ENCODE measurements around the gene SFMBT1. TPM values are rescaled to one million over a fixed set of nuclear protein-coding genes. Genes with fewer than 3 reads are reported as not detected.

SFMBT1 gene
- polyA plus RNA-seq, 3 donors: 0.61 to 2.7 (median 0.91) TPM

DNA sequence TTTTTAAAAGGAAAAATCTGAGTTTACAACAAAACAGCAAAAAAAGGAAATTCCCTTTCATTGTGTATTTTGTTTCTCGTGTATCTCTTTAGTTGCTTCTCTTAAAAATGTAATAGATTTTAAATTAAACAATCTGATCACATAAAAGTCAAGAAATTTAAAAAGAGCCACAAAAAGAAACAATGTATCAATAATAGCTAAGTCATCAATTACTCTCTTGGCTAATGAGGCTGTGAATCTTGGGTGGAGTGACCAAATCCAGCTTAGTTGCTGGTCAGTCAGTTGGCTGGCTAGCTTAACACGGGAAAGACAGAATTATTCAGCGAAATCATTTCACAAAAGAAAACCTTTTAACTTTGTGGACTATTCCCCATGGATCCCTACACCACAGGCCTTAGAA is 3.2 kb downstream of the SFMBT1 start:
- no peak overlapping the region for H3K4me2 ChIP-seq (replicated peaks; ENCODE audit: extremely low read depth, low read length, poor library complexity, severe bottlenecking)
- H3K27ac ChIP-seq (ENCODE audit: low read depth in 1 of 2, low read length in 2 of 2): no peak overlapping the region
- DNase-seq: no peak
- H3K27me3 Mint-ChIP-seq (ENCODE audit: low read depth in 3 of 3): peaks cover 20 to 38% (median 29%) of the 10 kb centered on the region in 3 donors
- WGBS (ENCODE audit: insufficient coverage): 90% methylated on average over 2 of the region's 3 CpGs
- no peak overlapping the region for H3K27ac Mint-ChIP-seq
- H3K9me3 ChIP-seq (replicated peaks in 1 of 2; ENCODE audit: control insufficient read depth in 1 of 2, insufficient read depth in 1 of 2, low read length in 2 of 2): no peaks in the 10 kb centered on the region
- H3K27me3 ChIP-seq (ENCODE audit: control insufficient read depth in 2 of 2, insufficient read depth in 2 of 2, low read length in 2 of 2): peaks cover 9 to 33% of the 10 kb centered on the region in 2 donors
- no peak overlapping the region for H3K4me3 Mint-ChIP-seq
- H3K9me3 Mint-ChIP-seq: peaks cover 0 to 6% (median 0%) of the 10 kb centered on the region in 7 donors
- peaks cover 2 to 6% of the 10 kb centered on the region in 2 donors for H3K36me3 Mint-ChIP-seq
- intact Hi-C loops (cut with micrococcal nuclease): no loop called here
- H3K36me3 ChIP-seq (replicated peaks in 1 of 2; ENCODE audit: control insufficient read depth in 1 of 2, insufficient read depth in 2 of 2, low read length in 2 of 2): no peaks in the 10 kb centered on the region
- no peak for TF ChIP-seq CTCF (IDR thresholded peaks at IDR 0.05)
- peaks cover 17% of the 10 kb centered on the region for H3K4me1 Mint-ChIP-seq
- peaks cover 31% of the 10 kb centered on the region for H3K79me2 ChIP-seq (ENCODE audit: insufficient read depth, low read length)
- H4K20me1 ChIP-seq (ENCODE audit: insufficient read depth, low read length): no peaks in the 10 kb centered on the region
- no peak overlapping the region for H3K4me3 ChIP-seq (replicated peaks in 1 of 3; ENCODE audit: low read depth in 2 of 3, low read length in 3 of 3)
- no peak overlapping the region for H2AFZ ChIP-seq (ENCODE audit: insufficient read depth, low read depth, low read length, poor library complexity, severe bottlenecking)
- H3K9ac ChIP-seq (ENCODE audit: insufficient read depth, low read length, poor library complexity, severe bottlenecking): no peak overlapping the region
- peaks cover 12 to 23% of the 10 kb centered on the region in 2 donors for H3K4me1 ChIP-seq (ENCODE audit: control insufficient read depth in 1 of 2, insufficient read depth in 2 of 2, low read length in 2 of 2)

DNA sequence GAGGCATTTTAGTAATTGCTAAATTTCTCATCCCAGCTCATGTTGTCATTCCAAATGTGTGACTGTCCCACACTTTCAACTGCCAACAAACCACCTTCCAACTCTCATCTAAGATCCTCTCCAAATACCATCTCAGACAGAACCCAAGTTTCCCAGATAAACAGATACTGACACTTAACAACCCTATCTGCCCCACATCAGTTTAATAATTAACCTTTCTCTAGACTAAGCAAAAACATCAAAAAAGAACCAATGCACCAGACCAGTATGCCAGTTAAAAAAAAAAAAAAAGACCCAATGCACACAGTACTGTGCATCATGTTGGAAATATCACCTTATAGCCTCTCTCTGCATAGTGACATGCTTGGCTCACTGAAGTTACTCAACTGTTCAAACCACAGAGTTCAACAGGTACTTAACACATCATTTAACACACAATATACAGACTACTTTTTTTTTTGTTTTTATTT is 5.5 kb downstream of the SFMBT1 start:
- Mint-ChIP-seq H3K4me1 (peaks cover 14% of the 10 kb centered on the region), H3K36me3 (peaks cover 0 to 3% of the 10 kb centered on the region in 2 donors), H3K27ac (peak overlapping the region in 1 of 7 donors; percentile 57), H3K4me3 (no peak overlapping the region), H3K9me3 (peaks cover 0 to 2% (median 0%) of the 10 kb centered on the region in 7 donors), H3K27me3 (ENCODE audit: low read depth in 3 of 3) (peaks cover 6 to 25% (median 15%) of the 10 kb centered on the region in 3 donors)
- Histone ChIP-seq H2AFZ (ENCODE audit: insufficient read depth, low read depth, low read length, poor library complexity, severe bottlenecking) (no peak overlapping the region), H3K4me3 (replicated peaks in 1 of 3; ENCODE audit: low read depth in 2 of 3, low read length in 3 of 3) (no peak overlapping the region), H3K27me3 (ENCODE audit: control insufficient read depth in 2 of 2, insufficient read depth in 2 of 2, low read length in 2 of 2) (peaks cover 0 to 19% of the 10 kb centered on the region in 2 donors), H4K20me1 (ENCODE audit: insufficient read depth, low read length) (no peaks in the 10 kb centered on the region), H3K36me3 (replicated peaks in 1 of 2; ENCODE audit: control insufficient read depth in 1 of 2, insufficient read depth in 2 of 2, low read length in 2 of 2) (no peaks in the 10 kb centered on the region), H3K9me3 (replicated peaks in 1 of 2; ENCODE audit: control insufficient read depth in 1 of 2, insufficient read depth in 1 of 2, low read length in 2 of 2) (no peaks in the 10 kb centered on the region), H3K4me2 (replicated peaks; ENCODE audit: extremely low read depth, low read length, poor library complexity, severe bottlenecking) (no peak overlapping the region), H3K79me2 (ENCODE audit: insufficient read depth, low read length) (peaks cover 31% of the 10 kb centered on the region), H3K9ac (ENCODE audit: insufficient read depth, low read length, poor library complexity, severe bottlenecking) (no peak overlapping the region), H3K4me1 (ENCODE audit: control insufficient read depth in 1 of 2, insufficient read depth in 2 of 2, low read length in 2 of 2) (peaks cover 5 to 9% of the 10 kb centered on the region in 2 donors), H3K27ac (ENCODE audit: low read depth in 1 of 2, low read length in 2 of 2) (no peak overlapping the region)
- intact Hi-C loops (cut with micrococcal nuclease): no loop called here
- DNase-seq: no peak
- no peak for TF ChIP-seq CTCF (IDR thresholded peaks at IDR 0.05)
